AG10803 (cell line): Measurements from ENCODE around the gene CPXM2.

ENCODE experiments used
- DNase-seq: peaks from one replicate; pipeline ENCODE4 v3.0.0; 2010; ENCODE audit warnings: low read depth
- H3K4me3 ChIP-seq: 2 replicates; pipeline ENCODE4 v1.5.1; 2011; ENCODE audit warnings: mild to moderate bottlenecking, low read length, control low read depth
- CTCF ChIP-seq: conservative IDR thresholded peaks from 2 replicates; pipeline ENCODE4 v1.5.1; 2011; ENCODE audit warnings: mild to moderate bottlenecking, low read length, control low read depth, inconsistent platforms

Gene CPXM2

GRCh38 chr10:123930340-123931001, 38.9 kb upstream of the CPXM2 start:
- peak; percentile 96 for DNase-seq
- TF ChIP-seq CTCF: no peak
- H3K4me3 ChIP-seq: no peak overlapping the region

GRCh38 chr10:123929791-123930190, 38.2 kb upstream of the CPXM2 start:
- TF ChIP-seq CTCF: no peak

GRCh38 chr10:123928427-123928826, 36.8 kb upstream of the CPXM2 start:
- no peak overlapping the region for H3K4me3 ChIP-seq
- no peak for TF ChIP-seq CTCF
- no peak for DNase-seq

More at GRCh38 chr10:123929791-123930190, 38.2 kb upstream of the CPXM2 start:
- no peak for DNase-seq
- H3K4me3 ChIP-seq: no peak overlapping the region

- peak; percentile 64 for DNase-seq
- H3K4me3 ChIP-seq: no peak overlapping the region
- no peak for TF ChIP-seq CTCF
Observed at GRCh38 chr10:123926401-123927264, 35.0 kb upstream of the CPXM2 start.

GRCh38 chr10:123922126-123922525, 30.5 kb upstream of the CPXM2 start:
- DNase-seq: no peak
- H3K4me3 ChIP-seq: no peak overlapping the region
- TF ChIP-seq CTCF: no peak

GRCh38 chr10:123916775-123917174, 25.2 kb upstream of the CPXM2 start:
- no peak for DNase-seq
- TF ChIP-seq CTCF: no peak
- H3K4me3 ChIP-seq: no peak overlapping the region
